Neuron (in vitro differentiated cells): ENCODE data around the gene BCL2.

ENCODE experiments used
- H2AFZ ChIP-seq: one replicate; pipeline ENCODE4 v1.6.1; 2013; ENCODE audit warnings: low read depth, mild to moderate bottlenecking, inconsistent platforms, low read length, moderate library complexity
- H3K27me3 ChIP-seq: one replicate; pipeline ENCODE4 v1.6.1; 2013; ENCODE audit warnings: low read length; ENCODE audit not compliant: insufficient read depth
- H3K36me3 ChIP-seq: one replicate; pipeline ENCODE4 v1.6.1; 2013; ENCODE audit warnings: low read length; ENCODE audit not compliant: insufficient read depth
- H3K4me1 ChIP-seq: one replicate; pipeline ENCODE4 v1.6.1; 2013; ENCODE audit warnings: low read length; ENCODE audit not compliant: insufficient read depth
- H3K4me3 ChIP-seq: 2 replicates; pipeline ENCODE4 v1.5.1; 2013; ENCODE audit warnings: mild to moderate bottlenecking, low read length, moderate library complexity
- H3K9me3 ChIP-seq: one replicate; pipeline ENCODE4 v1.6.1; 2013; ENCODE audit warnings: low read length

BCL2 gene

GRCh38 chr18:63262369-63263335, 56.9 kb downstream of the BCL2 start:
- H3K27me3 ChIP-seq, result no peaks in the 10 kb centered on the region
- H3K4me1 ChIP-seq, result peaks cover 6% of the 10 kb centered on the region
- no peak overlapping the region for H2AFZ ChIP-seq
- H3K36me3 ChIP-seq, result no peaks in the 10 kb centered on the region
- no peak overlapping the region for H3K4me3 ChIP-seq
- no peaks in the 10 kb centered on the region for H3K9me3 ChIP-seq

GRCh38 chr18:63261029-63261428, 58.5 kb downstream of the BCL2 start:
- Histone ChIP-seq H3K4me1 (peaks cover 4% of the 10 kb centered on the region), H3K9me3 (no peaks in the 10 kb centered on the region), H3K36me3 (no peaks in the 10 kb centered on the region), H2AFZ (no peak overlapping the region), H3K27me3 (no peaks in the 10 kb centered on the region), H3K4me3 (no peak overlapping the region)

- H3K27me3 ChIP-seq, result no peaks in the 10 kb centered on the region
- peaks cover 4% of the 10 kb centered on the region for H3K4me1 ChIP-seq
- no peaks in the 10 kb centered on the region for H3K9me3 ChIP-seq
- H3K36me3 ChIP-seq, result no peaks in the 10 kb centered on the region
- no peak overlapping the region for H2AFZ ChIP-seq
- H3K4me3 ChIP-seq, result no peak overlapping the region
These were observed 59.2 kb downstream of the BCL2 start for GRCh38 chr18:63260380-63260754.

GRCh38 chr18:63259567-63260379, 59.8 kb downstream of the BCL2 start:
- Histone ChIP-seq H3K4me1 (peaks cover 4% of the 10 kb centered on the region), H3K36me3 (no peaks in the 10 kb centered on the region), H2AFZ (no peak overlapping the region), H3K27me3 (no peaks in the 10 kb centered on the region), H3K9me3 (no peaks in the 10 kb centered on the region), H3K4me3 (no peak overlapping the region)

GRCh38 chr18:63258749-63259566, 60.6 kb downstream of the BCL2 start:
- H3K36me3 ChIP-seq, result no peaks in the 10 kb centered on the region
- H3K4me1 ChIP-seq, result peaks cover 4% of the 10 kb centered on the region
- no peak overlapping the region for H2AFZ ChIP-seq
- peaks cover 2% of the 10 kb centered on the region for H3K9me3 ChIP-seq
- no peaks in the 10 kb centered on the region for H3K27me3 ChIP-seq
- H3K4me3 ChIP-seq, result no peak overlapping the region

- Histone ChIP-seq H2AFZ (no peak overlapping the region), H3K36me3 (no peaks in the 10 kb centered on the region), H3K27me3 (no peaks in the 10 kb centered on the region), H3K4me3 (no peak overlapping the region), H3K4me1 (peaks cover 4% of the 10 kb centered on the region), H3K9me3 (peaks cover 2% of the 10 kb centered on the region)
These were observed 62.1 kb downstream of the BCL2 start for GRCh38 chr18:63257453-63257852.

- peaks cover 2% of the 10 kb centered on the region for H3K9me3 ChIP-seq
- H2AFZ ChIP-seq, result no peak overlapping the region
- no peaks in the 10 kb centered on the region for H3K36me3 ChIP-seq
- peaks cover 4% of the 10 kb centered on the region for H3K4me1 ChIP-seq
- no peaks in the 10 kb centered on the region for H3K27me3 ChIP-seq
- no peak overlapping the region for H3K4me3 ChIP-seq
These were observed 64.1 kb downstream of the BCL2 start for GRCh38 chr18:63255435-63255834.

- peaks cover 4% of the 10 kb centered on the region for H3K4me1 ChIP-seq
- H3K36me3 ChIP-seq, result no peaks in the 10 kb centered on the region
- no peaks in the 10 kb centered on the region for H3K27me3 ChIP-seq
- no peak overlapping the region for H3K4me3 ChIP-seq
- peaks cover 2% of the 10 kb centered on the region for H3K9me3 ChIP-seq
- H2AFZ ChIP-seq, result no peak overlapping the region
These were observed 64.7 kb downstream of the BCL2 start for GRCh38 chr18:63254716-63255399.

- Histone ChIP-seq H2AFZ (no peak overlapping the region), H3K27me3 (no peaks in the 10 kb centered on the region), H3K36me3 (no peaks in the 10 kb centered on the region), H3K4me1 (no peaks in the 10 kb centered on the region), H3K9me3 (peaks cover 2% of the 10 kb centered on the region), H3K4me3 (no peak overlapping the region)
These were observed 65.9 kb downstream of the BCL2 start for GRCh38 chr18:63253428-63254372.

GRCh38 chr18:63253014-63253413, 66.6 kb downstream of the BCL2 start:
- Histone ChIP-seq H2AFZ (no peak overlapping the region), H3K27me3 (no peaks in the 10 kb centered on the region), H3K4me1 (no peaks in the 10 kb centered on the region), H3K36me3 (no peaks in the 10 kb centered on the region), H3K9me3 (peaks cover 2% of the 10 kb centered on the region), H3K4me3 (no peak overlapping the region)

GRCh38 chr18:63249771-63250170, 69.8 kb downstream of the BCL2 start:
- no peak overlapping the region for H2AFZ ChIP-seq
- no peaks in the 10 kb centered on the region for H3K27me3 ChIP-seq
- H3K4me1 ChIP-seq, result peaks cover 4% of the 10 kb centered on the region
- no peaks in the 10 kb centered on the region for H3K36me3 ChIP-seq
- H3K4me3 ChIP-seq, result no peak overlapping the region
- peaks cover 3% of the 10 kb centered on the region for H3K9me3 ChIP-seq
